ENCODE measurements around the gene SPRR2D. TPM values are rescaled to one million over a fixed set of nuclear protein-coding genes. Genes with fewer than 3 reads are reported as not detected.
"Not testable (repeated sequence)": the region's sequence is repeated elsewhere in the genome, so short reads cannot be mapped to it uniquely, and the experiment has no call there.

SPRR2D gene
- total RNA-seq, 1 donor from 2014 or later = 49.6 TPM

GRCh38 chr1:153071511-153071910 is 30.6 kb upstream of the SPRR2D start, which contains the start of gene SPRR2B:
Gene SPRR2B, minus strand, starts transcription at chr1:153071611. Its CDS starts 772 bp downstream, at chr1:153070839.
- no peak within 1 kb of the TSS for H3K4me3 ChIP-seq
- H3K4me1 ChIP-seq = no peaks in the 10 kb centered on the region
- no peaks in the 10 kb centered on the region for H3K27me3 ChIP-seq
- DNase-seq (ENCODE audit: extremely low spot score in 2 of 2) = no peak
- intact Hi-C loops (cut with DNase I) = no loop called here
- H3K36me3 ChIP-seq = no peaks in the 10 kb centered on the region
- TF ChIP-seq POLR2AphosphoS5 (IDR thresholded peaks at IDR 0.05; ENCODE audit: insufficient read depth in 1 of 2, low read depth in 1 of 2) = no peak
- no peak for TF ChIP-seq POLR2A (IDR thresholded peaks at IDR 0.05)
- no peak for TF ChIP-seq CTCF (IDR thresholded peaks at IDR 0.05)
- no peak within 1 kb of the TSS for H3K27ac ChIP-seq
- no peaks in the 10 kb centered on the region for H3K9me3 ChIP-seq

- Histone ChIP-seq H3K9me3 (no peaks in the 10 kb centered on the region), H3K4me3 (no peak overlapping the region), H3K27ac (no peak overlapping the region), H3K36me3 (no peaks in the 10 kb centered on the region), H3K4me1 (no peaks in the 10 kb centered on the region), H3K27me3 (no peaks in the 10 kb centered on the region)
- intact Hi-C loops (cut with DNase I) = no loop called here
- TF ChIP-seq POLR2AphosphoS5 (IDR thresholded peaks at IDR 0.05; ENCODE audit: insufficient read depth in 1 of 2, low read depth in 1 of 2) = no peak
- no peak for TF ChIP-seq POLR2A (IDR thresholded peaks at IDR 0.05)
- TF ChIP-seq CTCF (IDR thresholded peaks at IDR 0.05) = no peak
- DNase-seq (ENCODE audit: extremely low spot score in 2 of 2) = no peak
Measured at GRCh38 chr1:153070243-153070642, 29.3 kb upstream of the SPRR2D start.

- TF ChIP-seq CTCF (IDR thresholded peaks at IDR 0.05) = no peak
- TF ChIP-seq POLR2AphosphoS5 (IDR thresholded peaks at IDR 0.05; ENCODE audit: insufficient read depth in 1 of 2, low read depth in 1 of 2) = no peak
- no peak for TF ChIP-seq POLR2A (IDR thresholded peaks at IDR 0.05)
- no peak for DNase-seq (ENCODE audit: extremely low spot score in 2 of 2)
- Histone ChIP-seq H3K27ac (no peak overlapping the region), H3K36me3 (no peaks in the 10 kb centered on the region), H3K9me3 (no peaks in the 10 kb centered on the region), H3K27me3 (no peaks in the 10 kb centered on the region), H3K4me3 (no peak overlapping the region), H3K4me1 (no peaks in the 10 kb centered on the region)
- intact Hi-C loops (cut with DNase I) = no loop called here
Measured at GRCh38 chr1:153058826-153059784, 18.2 kb upstream of the SPRR2D start.

- no peak overlapping the region for H3K27ac ChIP-seq
- TF ChIP-seq CTCF (IDR thresholded peaks at IDR 0.05) (no peak), POLR2A (IDR thresholded peaks at IDR 0.05) (no peak), POLR2AphosphoS5 (IDR thresholded peaks at IDR 0.05; ENCODE audit: insufficient read depth in 1 of 2, low read depth in 1 of 2) (no peak)
- intact Hi-C loops (cut with DNase I) = no loop called here
Measured at GRCh38 chr1:153058154-153058553, 17.2 kb upstream of the SPRR2D start.

GRCh38 chr1:153057375-153057774 is 16.5 kb upstream of the SPRR2D start, which contains the start of gene SPRR2A:
Gene SPRR2A, minus strand, starts transcription at chr1:153057512. Its CDS starts 777 bp downstream, at chr1:153056735.
- H3K4me3 ChIP-seq = no peak within 1 kb of the TSS
- no peaks in the 10 kb centered on the region for H3K9me3 ChIP-seq
- no peak for DNase-seq (ENCODE audit: extremely low spot score in 2 of 2)
- no peak for TF ChIP-seq POLR2A (IDR thresholded peaks at IDR 0.05)
- no peak for TF ChIP-seq POLR2AphosphoS5 (IDR thresholded peaks at IDR 0.05; ENCODE audit: insufficient read depth in 1 of 2, low read depth in 1 of 2)
- TF ChIP-seq CTCF (IDR thresholded peaks at IDR 0.05) = no peak
- no peaks in the 10 kb centered on the region for H3K27me3 ChIP-seq
- intact Hi-C loops (cut with DNase I) = no loop called here
- no peak within 1 kb of the TSS for H3K27ac ChIP-seq
- H3K36me3 ChIP-seq = no peaks in the 10 kb centered on the region
- H3K4me1 ChIP-seq = no peaks in the 10 kb centered on the region

More at GRCh38 chr1:153058154-153058553, 17.2 kb upstream of the SPRR2D start:
- Histone ChIP-seq H3K4me1 (no peaks in the 10 kb centered on the region), H3K27me3 (no peaks in the 10 kb centered on the region), H3K9me3 (no peaks in the 10 kb centered on the region), H3K36me3 (no peaks in the 10 kb centered on the region), H3K4me3 (no peak overlapping the region)
- DNase-seq (ENCODE audit: extremely low spot score in 2 of 2) = no peak

- DNase-seq (ENCODE audit: extremely low spot score in 2 of 2); H3K27ac ChIP-seq; H3K27me3 ChIP-seq; intact Hi-C loops (cut with DNase I); H3K9me3 ChIP-seq; H3K4me3 ChIP-seq; H3K4me1 ChIP-seq; H3K36me3 ChIP-seq: not testable (repeated sequence)
Measured at GRCh38 chr1:153056111-153056510, 15.2 kb upstream of the SPRR2D start.
